HG02970 (cell line): ENCODE measurements around the gene SEC61A1.

Source experiments
- ATAC-seq: cut with Tn5 transposase; IDR thresholded peaks from one replicate; pipeline ENCODE4 v1.9.1; 2021; ENCODE audit warnings: mild to moderate bottlenecking, moderate library complexity, moderate number of reproducible peaks; ENCODE audit not compliant: unreplicated experiment, low FRiP score

SEC61A1 gene

DNA sequence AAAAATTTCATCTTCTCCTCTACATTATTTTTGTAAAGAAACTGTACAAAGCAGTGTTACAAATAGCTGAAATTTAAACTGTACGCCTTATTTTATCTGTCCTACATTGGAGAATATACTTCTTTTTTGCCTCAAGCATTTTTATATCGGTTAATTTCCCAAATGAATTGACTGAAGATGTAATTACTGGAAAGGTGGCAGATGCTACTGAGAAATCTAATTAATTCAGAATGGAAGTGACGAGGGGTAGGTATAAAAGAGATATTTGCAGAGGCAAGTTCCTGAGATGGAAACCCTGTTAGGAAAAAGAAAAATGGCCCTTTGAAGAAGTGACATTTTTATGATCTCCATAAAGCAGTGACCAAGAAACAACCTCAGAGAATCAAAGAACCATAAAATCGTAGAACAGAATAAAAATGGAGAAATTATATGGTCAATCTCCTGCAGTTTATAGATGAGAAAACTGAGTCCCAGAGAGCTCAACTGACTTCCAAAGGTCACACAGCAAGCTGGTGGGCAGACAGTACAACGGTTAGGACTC, 51.0 kb downstream of the SEC61A1 start:
- ATAC-seq = no peak

DNA sequence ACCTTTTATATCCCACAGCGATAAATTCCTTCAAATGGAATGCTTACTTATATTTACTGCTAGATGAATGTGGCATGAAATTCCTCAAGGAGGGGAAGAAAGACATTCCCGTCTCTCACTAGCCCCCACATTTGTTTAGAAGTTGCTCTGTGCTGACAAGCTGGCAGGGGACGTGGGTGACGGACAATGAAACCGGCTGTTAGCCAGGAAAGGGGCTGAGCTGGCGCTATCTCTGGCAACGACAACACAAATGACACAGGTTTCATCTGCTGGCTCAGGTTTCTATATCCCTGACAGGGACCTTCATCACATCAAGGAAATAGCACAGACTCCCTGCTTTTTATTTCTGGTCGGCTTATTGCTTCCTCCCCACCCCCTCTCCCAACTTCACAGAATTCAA, 55.6 kb downstream of the SEC61A1 start:
- ATAC-seq = no peak

DNA sequence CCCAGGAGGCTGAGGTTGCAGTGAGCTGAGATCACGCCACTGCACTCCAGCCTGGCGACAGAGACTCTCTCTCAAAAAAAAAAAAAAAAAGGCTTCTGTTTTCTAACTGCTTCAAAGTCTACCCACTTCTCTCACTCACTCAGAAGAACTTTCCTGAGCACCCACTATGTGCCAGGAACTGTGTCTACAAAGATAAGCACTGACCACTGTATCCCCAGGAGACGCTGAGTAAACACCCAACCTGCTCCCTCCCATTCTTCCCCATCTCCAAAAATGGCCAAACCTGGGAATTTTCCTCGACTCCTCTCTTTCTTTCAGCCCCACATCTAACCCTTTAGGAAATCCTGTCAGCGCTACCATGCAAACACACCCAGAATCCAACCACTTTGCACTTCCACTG, 58.9 kb downstream of the SEC61A1 start:
- no peak for ATAC-seq

DNA sequence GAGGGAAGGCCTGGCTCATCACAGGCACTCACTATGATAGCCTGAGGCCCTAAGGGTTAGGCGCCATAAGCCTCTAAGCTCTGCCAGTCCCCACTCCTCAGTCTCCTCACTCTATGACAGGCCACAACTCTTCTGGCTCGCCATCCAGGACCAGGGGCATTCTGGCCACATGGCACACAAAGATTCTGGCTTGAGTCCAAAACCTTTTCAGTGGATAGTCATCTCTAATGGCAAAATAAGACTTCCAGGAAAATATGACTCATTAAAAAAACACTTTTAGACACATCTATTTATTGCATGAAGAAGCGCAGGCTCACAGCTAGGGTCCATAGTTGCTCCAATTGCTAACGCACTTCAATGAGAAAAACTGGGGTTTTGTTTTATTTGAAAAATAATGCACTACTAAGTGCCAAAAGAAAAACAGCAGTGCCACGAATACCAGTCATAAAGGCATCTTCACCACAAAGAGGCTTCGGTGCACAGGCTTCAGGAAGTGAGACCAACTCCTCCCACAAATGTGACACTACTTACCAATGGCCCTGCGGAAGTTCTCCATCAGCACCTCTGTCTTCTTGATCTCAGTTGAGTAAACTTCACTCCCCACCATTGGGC, 60.2 kb downstream of the SEC61A1 start:
- no peak for ATAC-seq

DNA sequence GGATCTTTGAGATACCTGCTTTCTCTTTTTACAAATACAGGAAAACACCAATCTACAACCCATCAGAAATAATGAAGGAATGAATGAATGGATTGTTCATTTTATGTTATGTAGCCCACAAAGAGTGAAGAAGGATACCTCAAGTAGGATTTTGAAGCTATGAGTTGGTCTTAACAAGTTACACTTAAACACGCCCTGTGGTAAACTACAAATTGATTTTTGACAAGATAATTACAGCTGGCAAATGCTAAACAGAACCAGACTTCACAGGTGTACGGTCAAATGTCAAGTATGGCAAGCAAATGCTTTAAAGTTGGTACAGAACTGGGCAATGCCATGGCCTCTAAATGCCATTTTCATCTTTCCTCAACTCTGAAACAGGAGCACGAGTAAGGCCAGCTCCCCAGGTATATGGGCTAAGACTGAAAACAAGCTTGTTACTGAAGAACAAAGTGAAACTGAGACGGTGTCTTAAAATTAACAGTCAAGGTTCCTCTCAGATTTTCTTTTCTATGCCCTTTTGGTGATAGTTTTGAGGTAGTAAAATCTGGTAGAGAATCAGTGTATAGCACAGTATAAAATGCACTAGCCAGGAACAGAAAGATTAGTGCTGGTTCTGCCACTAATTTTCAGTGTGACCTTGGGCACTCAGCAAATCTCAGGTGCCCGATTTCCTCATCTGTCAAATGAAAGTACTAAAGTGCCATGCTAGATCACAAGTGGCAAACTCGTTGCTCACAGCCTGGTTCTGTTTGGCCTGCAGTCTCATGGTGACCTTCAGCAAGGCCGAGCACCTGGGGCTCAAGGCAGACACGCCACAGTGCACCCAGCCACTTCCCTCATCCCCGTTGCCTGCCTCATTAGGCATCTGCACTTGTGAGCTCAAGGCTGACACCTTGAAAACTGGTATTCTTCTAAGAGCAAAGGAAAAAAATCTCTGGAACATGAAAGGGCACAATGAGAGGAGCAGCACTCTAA, 61.9 kb downstream of the SEC61A1 start:
- no peak for ATAC-seq
